HEK293T (cell line): Measurements from ENCODE around the gene SEMA3B.

Experiments
- CTCF ChIA-PET: fragments of 350-600 bp; formaldehyde crosslinking; extraction: SDS; loops from one replicate; lab custom pipeline; 2021; ENCODE audit warnings: antibody characterized with exemption, inconsistent platforms; lab: Yijun Ruan, JAX
- POLR2A ChIA-PET: fragments of 350-600 bp; formaldehyde crosslinking; extraction: SDS; loops from one replicate; lab custom pipeline; 2020; ENCODE audit warnings: antibody characterized with exemption, inconsistent platforms; lab: Yijun Ruan, JAX
- DNase-seq: peaks from one replicate; pipeline ENCODE4 v3.0.0; 2012; ENCODE audit warnings: mixed read lengths; ENCODE audit errors: extremely low spot score
- ARNT ChIP-seq: fragments of 450-650 bp; IDR thresholded peaks from 2 replicates; pipeline ENCODE4 v1.6.1; 2017; ENCODE audit warnings: mild to moderate bottlenecking
- BHLHE40 ChIP-seq: fragments of 450-650 bp; IDR thresholded peaks from 2 replicates; pipeline ENCODE4 v1.6.1; 2016; ENCODE audit warnings: mild to moderate bottlenecking, moderate library complexity, borderline replicate concordance
- CTBP1 ChIP-seq: fragments of 450-650 bp; IDR thresholded peaks from 2 replicates; pipeline ENCODE4 v1.6.1; 2016; ENCODE audit warnings: borderline replicate concordance
- ELF4 ChIP-seq: fragments of 450-650 bp; IDR thresholded peaks from 2 replicates; pipeline ENCODE4 v1.6.1; 2017; ENCODE audit warnings: antibody characterized with exemption
- FOXA1 ChIP-seq: fragments of 450-650 bp; IDR thresholded peaks from 2 replicates; pipeline ENCODE4 v1.6.1; 2016; ENCODE audit warnings: mild to moderate bottlenecking
- FOXK2 ChIP-seq: fragments of 450-650 bp; IDR thresholded peaks from 2 replicates; pipeline ENCODE4 v1.6.1; 2016; ENCODE audit warnings: mild to moderate bottlenecking
- FOXM1 ChIP-seq: fragments of 450-650 bp; IDR thresholded peaks from 2 replicates; pipeline ENCODE4 v1.6.1; 2017; ENCODE audit warnings: mild to moderate bottlenecking, borderline replicate concordance
- HDGF ChIP-seq: fragments of 450-650 bp; IDR thresholded peaks from 2 replicates; pipeline ENCODE4 v1.6.1; 2017; ENCODE audit warnings: antibody characterized with exemption, borderline replicate concordance
- L3MBTL2 ChIP-seq: fragments of 450-650 bp; conservative IDR thresholded peaks from 2 replicates; pipeline ENCODE4 v1.6.1; 2016; ENCODE audit warnings: mild to moderate bottlenecking
- LEF1 ChIP-seq: fragments of 450-650 bp; IDR thresholded peaks from 2 replicates; pipeline ENCODE4 v1.6.1; 2017; ENCODE audit warnings: mild to moderate bottlenecking, borderline replicate concordance
- NFRKB ChIP-seq: fragments of 450-650 bp; IDR thresholded peaks from 2 replicates; pipeline ENCODE4 v1.6.1; 2016; ENCODE audit warnings: mild to moderate bottlenecking, moderate library complexity
- SP1 ChIP-seq: fragments of 450-650 bp; IDR thresholded peaks from 2 replicates; pipeline ENCODE4 v1.6.1; 2017
- SUZ12 ChIP-seq: fragments of 450-650 bp; IDR thresholded peaks from 2 replicates; pipeline ENCODE4 v1.6.1; 2016; ENCODE audit warnings: mild to moderate bottlenecking
- TARDBP ChIP-seq: fragments of 450-650 bp; IDR thresholded peaks from 2 replicates; pipeline ENCODE4 v1.6.1; 2016
- ZNF384 ChIP-seq: fragments of 450-650 bp; IDR thresholded peaks from 2 replicates; pipeline ENCODE4 v1.6.1; 2016
- TF ChIP-seq, protein P1 (sequence below): fragments of 450-650 bp; IDR thresholded peaks from 2 replicates; pipeline ENCODE4 v1.6.1; 2016

The SEMA3B gene

DNA sequence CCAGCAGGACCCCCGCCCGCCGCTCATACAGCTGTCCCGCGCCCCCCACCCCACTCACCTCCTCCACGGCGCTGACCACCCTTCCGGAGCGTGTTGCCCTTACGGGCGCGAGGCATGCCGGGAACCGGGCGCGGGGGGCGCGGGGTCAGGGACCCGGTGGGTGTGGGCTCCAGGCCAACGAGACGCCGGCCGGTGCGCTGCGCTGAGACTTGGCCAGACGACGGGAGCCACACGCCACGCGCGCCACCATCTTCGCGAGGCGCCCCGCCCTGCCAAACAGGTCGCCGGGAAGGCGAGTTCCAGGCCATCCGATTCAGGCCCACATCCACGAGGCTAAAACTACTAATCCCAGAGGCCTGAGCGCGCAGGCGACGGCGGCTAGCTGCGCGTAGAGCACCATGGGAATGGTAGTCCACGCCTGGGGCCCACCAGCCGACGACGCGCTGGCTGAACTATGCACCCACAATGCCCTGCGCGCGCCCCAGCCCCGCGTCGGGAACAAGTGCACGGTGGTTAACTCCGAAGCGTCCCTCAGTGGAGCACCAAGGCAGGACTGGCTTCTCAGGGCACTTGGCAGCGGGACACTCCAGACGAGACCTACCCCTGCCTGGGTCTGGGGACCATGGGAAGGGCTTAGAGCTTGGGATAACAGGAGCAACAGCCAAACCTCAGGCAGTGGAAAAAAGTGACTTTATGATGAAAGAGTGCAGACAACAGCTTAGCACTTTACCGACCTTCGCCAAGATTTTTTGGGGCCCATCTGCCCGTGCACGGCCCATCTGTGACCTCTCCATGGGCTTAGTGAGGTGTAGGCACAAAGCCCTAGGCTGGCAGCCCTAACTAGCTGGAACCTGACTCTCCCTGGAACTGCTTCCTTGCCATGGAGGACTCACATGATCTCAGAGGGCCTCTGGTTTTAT, 23.5 kb downstream of the SEMA3B start, which contains the start of gene IFRD2:
IFRD2 (minus strand) TSS at position 271 of the 920 bp plus-strand sequence; CDS start at position 116, 155 bp downstream.
- TF ChIP-seq SP1, result no peak
- TF ChIP-seq FOXA1, result no peak
- TF ChIP-seq LEF1, result no peak
- TF ChIP-seq ELF4, result peak; percentile 98
- no peak for TF ChIP-seq BHLHE40
- no peak; the same call in 1 of the 2 replicates for TF ChIP-seq SUZ12
- no peak for TF ChIP-seq FOXK2
- TF ChIP-seq, protein P1, sequence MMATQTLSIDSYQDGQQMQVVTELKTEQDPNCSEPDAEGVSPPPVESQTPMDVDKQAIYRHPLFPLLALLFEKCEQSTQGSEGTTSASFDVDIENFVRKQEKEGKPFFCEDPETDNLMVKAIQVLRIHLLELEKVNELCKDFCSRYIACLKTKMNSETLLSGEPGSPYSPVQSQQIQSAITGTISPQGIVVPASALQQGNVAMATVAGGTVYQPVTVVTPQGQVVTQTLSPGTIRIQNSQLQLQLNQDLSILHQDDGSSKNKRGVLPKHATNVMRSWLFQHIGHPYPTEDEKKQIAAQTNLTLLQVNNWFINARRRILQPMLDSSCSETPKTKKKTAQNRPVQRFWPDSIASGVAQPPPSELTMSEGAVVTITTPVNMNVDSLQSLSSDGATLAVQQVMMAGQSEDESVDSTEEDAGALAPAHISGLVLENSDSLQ, result no peak
- TF ChIP-seq FOXM1, result no peak
- TF ChIP-seq ZNF384, result no peak
- peak; percentile 76 for TF ChIP-seq L3MBTL2
- TF ChIP-seq HDGF, result 0 out of 2 replicates have a peak, but pooled peaks have one; percentile 2
- no peak for TF ChIP-seq TARDBP
- no peak for TF ChIP-seq ARNT
- TF ChIP-seq NFRKB, result no peak
- TF ChIP-seq CTBP1, result no peak
- ChIA-PET POLR2A (interaction anchor here (0.6 to 2.5 kb wide), 17 partner anchors 8 to 363 kb away, joined by 3 to 28 read pairs (median 4); partner anchors contain the start of genes HEMK1, MON1A and TUSC2), CTCF (no interaction called here)
- peak; percentile 93 for DNase-seq

DNA sequence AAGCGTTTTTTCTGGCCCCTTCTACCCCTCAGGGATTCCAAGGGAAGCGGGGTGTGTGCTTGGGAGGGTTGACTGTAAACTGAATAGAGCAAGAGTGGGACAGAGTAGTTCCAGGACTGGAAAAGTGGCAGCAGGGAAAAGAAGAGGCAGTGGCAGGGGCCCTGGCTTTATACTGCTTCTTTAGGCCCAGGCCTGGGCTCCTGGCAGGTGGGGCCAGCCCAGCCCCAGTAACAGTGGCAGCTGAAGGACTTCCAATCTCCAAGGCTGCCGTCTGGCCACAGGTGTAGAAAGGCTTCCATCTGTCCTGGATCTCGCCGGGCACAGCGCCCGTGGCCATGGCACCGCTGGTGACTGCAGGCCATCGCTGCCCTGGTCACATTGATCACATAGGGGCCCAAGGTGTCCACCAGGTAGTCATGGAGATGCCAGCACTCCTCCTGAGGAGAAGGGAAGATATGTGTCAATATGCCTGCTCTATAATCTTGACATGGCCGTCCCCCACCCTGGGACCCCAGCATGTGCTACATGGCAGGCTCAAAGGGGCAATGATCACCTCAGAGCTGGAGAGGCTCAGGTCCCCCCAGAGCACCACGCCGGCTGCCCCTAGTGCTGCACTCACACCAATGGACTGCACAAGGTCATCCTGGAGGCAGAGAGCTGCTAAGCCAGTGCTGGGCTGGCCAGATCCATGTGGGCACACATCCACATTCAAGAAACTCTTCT, 24.3 kb downstream of the SEMA3B start:
- TF ChIP-seq TARDBP (no peak), SP1 (no peak), SUZ12 (no peak), HDGF (no peak), NFRKB (no peak), ZNF384 (no peak), ARNT (no peak), ELF4 (no peak), BHLHE40 (no peak), LEF1 (no peak), FOXA1 (no peak), L3MBTL2 (no peak), CTBP1 (no peak), FOXK2 (no peak), FOXM1 (no peak)
- TF ChIP-seq, protein P1, result no peak
- POLR2A ChIA-PET, result interaction anchor here (0.6 to 2.5 kb wide), 11 partner anchors 11 to 276 kb away, joined by 3 to 28 read pairs (median 4); partner anchors contain the start of genes HEMK1 and TUSC2
- no peak for DNase-seq

DNA sequence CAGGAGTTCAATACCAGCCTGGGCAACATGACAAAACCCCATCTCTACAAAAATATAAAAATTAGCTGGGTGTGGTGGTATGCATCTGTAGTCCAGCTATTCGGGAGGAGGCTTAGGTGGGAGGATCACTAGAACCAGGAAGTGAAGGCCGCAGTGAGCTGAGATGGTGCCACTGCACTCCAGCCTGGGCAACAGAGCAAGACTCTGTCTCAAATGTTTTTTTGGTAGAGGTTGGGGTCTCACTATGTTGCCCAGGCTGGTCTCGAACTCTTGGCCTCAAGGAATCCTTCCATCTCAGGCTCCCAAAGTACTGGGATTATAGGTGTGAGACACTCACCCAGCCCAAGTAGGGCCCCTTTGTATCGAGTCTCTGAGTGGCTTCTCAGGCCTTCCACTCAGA, 25.1 kb downstream of the SEMA3B start:
- ChIA-PET POLR2A (interaction anchor here (2.5 kb wide), 1 partner anchor 43 kb away, joined by 12 read pairs; no protein-coding TSS in a partner anchor), CTCF (no interaction called here)
- TF ChIP-seq ZNF384 (no peak), L3MBTL2 (no peak), FOXK2 (no peak), SP1 (no peak), ELF4 (no peak), SUZ12 (no peak), TARDBP (no peak), HDGF (no peak), LEF1 (no peak), ARNT (no peak), FOXM1 (no peak)
- TF ChIP-seq, protein P1, result no peak
- DNase-seq, result no peak

More for the DNA sequence above, 24.3 kb downstream of the SEMA3B start:
- CTCF ChIA-PET, result no interaction called here

DNA sequence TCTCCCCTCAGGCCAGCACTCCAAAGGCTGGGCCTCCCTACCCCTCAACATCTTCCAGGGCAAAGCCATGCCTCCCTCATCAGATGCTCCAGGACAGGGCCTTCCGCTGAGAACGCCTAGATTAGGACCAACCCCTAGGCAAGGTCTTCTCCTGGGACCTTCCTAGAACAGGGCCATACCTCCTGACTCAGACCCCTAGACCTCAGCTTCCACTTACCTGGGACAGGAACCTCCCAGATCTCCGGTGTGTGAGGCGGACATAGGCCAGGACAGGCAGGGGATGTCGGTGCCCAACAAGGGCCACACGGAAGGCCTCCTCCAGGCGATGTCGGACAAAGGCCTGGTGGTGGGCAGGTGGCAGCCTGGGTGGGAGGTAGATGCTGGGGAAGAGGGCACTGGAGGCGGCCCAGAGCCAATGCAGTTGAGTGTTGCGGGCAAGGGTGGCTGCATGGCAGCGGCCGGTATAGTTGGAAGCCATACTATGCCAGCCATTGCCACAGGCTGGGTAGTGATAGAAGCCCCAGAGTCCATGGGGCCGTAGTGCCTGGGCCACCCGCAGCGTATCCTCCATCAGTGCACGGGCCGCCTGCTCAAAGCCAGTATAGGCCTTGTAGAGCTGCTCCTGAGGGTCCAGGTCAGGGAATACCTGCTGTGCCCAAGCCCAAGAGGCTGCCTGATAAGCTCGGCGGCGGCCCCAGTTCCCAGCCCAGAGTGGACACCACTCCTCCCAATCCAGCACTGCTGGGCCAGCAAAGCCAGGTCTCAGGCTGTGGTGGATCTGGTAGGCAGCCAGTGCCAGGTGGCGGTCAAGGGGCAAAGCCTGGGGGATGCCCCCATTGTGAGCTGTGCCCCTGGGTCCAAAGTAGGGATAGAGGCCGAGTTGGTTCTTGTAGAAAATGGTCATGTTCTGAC, 25.8 kb downstream of the SEMA3B start:
- ChIA-PET POLR2A (interaction anchor here (1.0 to 2.5 kb wide), 3 partner anchors 10 to 508 kb away, joined by 3 to 12 read pairs (median 4); partner anchors contain the start of gene IP6K1), CTCF (no interaction called here)
- DNase-seq, result no peak
- TF ChIP-seq TARDBP (no peak), SP1 (no peak), HDGF (no peak), SUZ12 (no peak)
